GM23338 (cell line): Measurements from ENCODE around the gene SRA1. TPM values are rescaled to one million over a fixed set of nuclear protein-coding genes. Genes with fewer than 3 reads are reported as not detected.
A peak's percentile ranks its signal among the peaks of the same experiment; 100 is the strongest.

Experiments used
- ATAC-seq: fragments of 200-7000 bp; cut with Tn5 transposase; 3 replicates; pipeline ENCODE4 v1.9.1; 2020
- DNase-seq: peaks from one replicate; pipeline ENCODE4 v3.0.0-alpha.2; 2015; ENCODE audit warnings: low spot score
- H2AFZ ChIP-seq: fragments of 200-600 bp; sonication (generic); 2 replicates; pipeline ENCODE4 v1.8.0; 2016; ENCODE audit warnings: antibody characterized with exemption, mild to moderate bottlenecking, moderate library complexity
- H3F3A ChIP-seq: fragments of 200-600 bp; sonication (generic); replicated peaks from 2 replicates; pipeline ENCODE4 v1.8.0; 2017; ENCODE audit warnings: antibody characterized with exemption, mixed run types, low read depth
- H3K27ac ChIP-seq: fragments of 200-600 bp; sonication (generic); 2 replicates; pipeline ENCODE4 v1.6.1; 2016; ENCODE audit warnings: low read depth
- H3K27me3 ChIP-seq: fragments of 200-600 bp; sonication (generic); 2 replicates; pipeline ENCODE4 v1.8.0; 2016; ENCODE audit warnings: mild to moderate bottlenecking, mixed run types, moderate library complexity; ENCODE audit not compliant: insufficient read depth
- H3K36me3 ChIP-seq: fragments of 200-600 bp; sonication (generic); 2 replicates; pipeline ENCODE4 v1.8.0; 2016; ENCODE audit warnings: mild to moderate bottlenecking; ENCODE audit not compliant: insufficient read depth
- H3K4me1 ChIP-seq: fragments of 200-600 bp; sonication (generic); 2 replicates; pipeline ENCODE4 v1.8.0; 2016; ENCODE audit warnings: mild to moderate bottlenecking, moderate library complexity; ENCODE audit not compliant: insufficient read depth
- H3K4me2 ChIP-seq: fragments of 200-600 bp; sonication (generic); 2 replicates; pipeline ENCODE4 v1.7.1; 2017; ENCODE audit warnings: mixed run types
- H3K4me3 ChIP-seq: fragments of 200-600 bp; sonication (generic); 2 replicates; pipeline ENCODE4 v1.6.1; 2016; ENCODE audit warnings: mixed run types
- H3K79me2 ChIP-seq: fragments of 200-600 bp; sonication (generic); replicated peaks from 2 replicates; pipeline ENCODE4 v1.8.0; 2017; ENCODE audit warnings: mild to moderate bottlenecking; ENCODE audit not compliant: insufficient read depth
- H3K9me2 ChIP-seq: fragments of 200-600 bp; sonication (generic); 2 replicates; pipeline ENCODE4 v1.8.0; 2017; ENCODE audit not compliant: insufficient read depth
- H4K20me1 ChIP-seq: fragments of 200-600 bp; sonication (generic); replicated peaks from 2 replicates; pipeline ENCODE4 v1.8.0; 2017; ENCODE audit warnings: mild to moderate bottlenecking; ENCODE audit not compliant: insufficient read depth
- H3K27ac Mint-ChIP-seq: 2 replicates; pipeline ENCODE4 v1.8.0; 2020; ENCODE audit warnings: inconsistent platforms, mild to moderate bottlenecking, moderate library complexity, mixed read lengths
- H3K27me3 Mint-ChIP-seq: 3 replicates; pipeline ENCODE4 v1.8.0; 2022; ENCODE audit warnings: low read depth, mild to moderate bottlenecking, moderate library complexity, mixed read lengths, inconsistent platforms; ENCODE audit not compliant: insufficient read depth, poor library complexity
- H3K36me3 Mint-ChIP-seq: 3 replicates; pipeline ENCODE4 v1.8.0; 2021; ENCODE audit warnings: low read depth, mild to moderate bottlenecking, inconsistent platforms, moderate library complexity, mixed read lengths
- H3K4me1 Mint-ChIP-seq: 3 replicates; pipeline ENCODE4 v1.8.0; 2020; ENCODE audit warnings: mild to moderate bottlenecking, inconsistent platforms, mixed read lengths
- H3K4me3 Mint-ChIP-seq: 3 replicates; pipeline ENCODE4 v1.8.0; 2021; ENCODE audit warnings: moderate library complexity, mild to moderate bottlenecking, inconsistent platforms, mixed read lengths
- H3K9me3 Mint-ChIP-seq: 3 replicates; pipeline ENCODE4 v1.8.0; 2020; ENCODE audit warnings: moderate library complexity, mild to moderate bottlenecking, inconsistent platforms, mixed read lengths
- CREB1 ChIP-seq: fragments of 250-450 bp; sonication (Bioruptor Pico); IDR thresholded peaks from 2 replicates; pipeline ENCODE4 v1.5.0; 2020; ENCODE audit warnings: low read depth, mild to moderate bottlenecking, moderate library complexity
- CTCF ChIP-seq, 2 experiments: fragments of 200-600 bp in 1 of 2; sonication (generic) in 1 of 2; conservative IDR thresholded peaks; 2 replicates each; pipeline versions ENCODE4 v1.5.1 to v1.6.1; 2016 to 2017; ENCODE audit warnings: antibody characterized with exemption in 2 of 2, low read depth in 2 of 2, mild to moderate bottlenecking in 2 of 2, moderate library complexity in 1 of 2
- ETS1 ChIP-seq: IDR thresholded peaks from 2 replicates; pipeline ENCODE4 v1.6.1; 2016; ENCODE audit warnings: antibody characterized with exemption
- EZH2 ChIP-seq: fragments of 200-600 bp; sonication (generic); IDR thresholded peaks from one replicate; pipeline ENCODE4 v1.8.0; 2017; ENCODE audit warnings: antibody characterized with exemption, mild to moderate bottlenecking, low read depth; ENCODE audit not compliant: unreplicated experiment
- EZH2phosphoT487 ChIP-seq: fragments of 200-600 bp; sonication (generic); IDR thresholded peaks from one replicate; pipeline ENCODE4 v1.8.1; 2018; ENCODE audit warnings: antibody characterized with exemption; ENCODE audit not compliant: unreplicated experiment
- JUNB ChIP-seq: IDR thresholded peaks from one replicate; pipeline ENCODE4 v1.6.1; 2016; ENCODE audit warnings: antibody characterized with exemption; ENCODE audit not compliant: unreplicated experiment
- NANOG ChIP-seq: IDR thresholded peaks from 2 replicates; pipeline ENCODE4 v1.6.1; 2016; ENCODE audit warnings: antibody characterized with exemption, borderline replicate concordance
- POLR2AphosphoS5 ChIP-seq: IDR thresholded peaks from 2 replicates; pipeline ENCODE4 v1.6.1; 2016; ENCODE audit warnings: antibody characterized with exemption, low read depth
- REST ChIP-seq: IDR thresholded peaks from one replicate; pipeline ENCODE4 v1.6.1; 2018; ENCODE audit warnings: antibody characterized with exemption; ENCODE audit not compliant: unreplicated experiment
- STAT1 ChIP-seq: IDR thresholded peaks from one replicate; pipeline ENCODE4 v1.6.1; 2016; ENCODE audit warnings: antibody characterized with exemption; ENCODE audit not compliant: unreplicated experiment
- ZNF114 ChIP-seq: fragments of 250-450 bp; sonication (Bioruptor Pico); IDR thresholded peaks from 2 replicates; pipeline ENCODE4 v1.5.0; 2020; ENCODE audit warnings: mild to moderate bottlenecking, moderate library complexity
- ZNF331 ChIP-seq: fragments of 250-450 bp; sonication (Bioruptor Pico); IDR thresholded peaks from 2 replicates; pipeline ENCODE4 v1.5.0; 2020; ENCODE audit warnings: low read depth, mild to moderate bottlenecking, moderate library complexity
- ZNF462 ChIP-seq: fragments of 250-450 bp; sonication (Bioruptor Pico); IDR thresholded peaks from 2 replicates; pipeline ENCODE4 v1.5.0; 2020; ENCODE audit warnings: mild to moderate bottlenecking, moderate library complexity
- polyA plus RNA-seq: library from polyadenylated mRNA; unstranded; fragments of >200 nt; fragmentation: Nextera tagmentation; extraction: Ambion mirVana; gene quantifications from 2 replicates; pipeline ENCODE4 v1.2.1, GENCODE V29; 2016
- total RNA-seq: library from RNA; depleted of rRNA; stranded (reverse); fragments of >200 nt; shearing (Covaris generic); gene quantifications from 2 replicates; pipeline ENCODE4 v1.2.3, GENCODE V29; 2014

SRA1 gene
- total and polyA plus RNA-seq, 2 experiments from 2014 or later: 38.4 to 74.7 TPM

- DNase-seq (no peak), ATAC-seq (no peak)
- H3K79me2 ChIP-seq: peaks cover 28% of the 10 kb centered on the region
- peaks cover 24% of the 10 kb centered on the region for H3K4me1 Mint-ChIP-seq
- peak overlapping the region; percentile 88; the same call in 2 of the 3 replicates for H3K4me3 Mint-ChIP-seq
- H3K36me3 ChIP-seq: peaks cover 27% of the 10 kb centered on the region; the same call in 1 of the 2 replicates
- H3K4me1 ChIP-seq: peaks cover 26% of the 10 kb centered on the region
- H3F3A ChIP-seq: peaks cover 17% of the 10 kb centered on the region
- H3K27me3 ChIP-seq: no peaks in the 10 kb centered on the region
- H3K4me3 ChIP-seq: no peak overlapping the region
- TF ChIP-seq ETS1 (no peak), STAT1 (no peak), ZNF331 (CRISPR knock-in tag) (no peak), CREB1 (no peak), CTCF (conservative IDR thresholded peaks at IDR 0.05; ENCODE audit: low read depth in 2 of 2) (no peak), NANOG (no peak), ZNF114 (CRISPR knock-in tag) (no peak), JUNB (no peak), POLR2AphosphoS5 (no peak; the same call in 1 of the 2 replicates), EZH2 (no peak), EZH2phosphoT487 (no peak), REST (no peak), ZNF462 (no peak)
- peak overlapping the region; percentile 96; the same call in 1 of the 2 replicates for H3K4me2 ChIP-seq
- H4K20me1 ChIP-seq: peaks cover 5% of the 10 kb centered on the region; the same call in 1 of the 2 replicates
- H3K27ac ChIP-seq: no peak overlapping the region
- no peaks in the 10 kb centered on the region for H3K9me2 ChIP-seq
- H3K27me3 Mint-ChIP-seq: peaks cover 17% of the 10 kb centered on the region
- H2AFZ ChIP-seq: no peak overlapping the region
- no peaks in the 10 kb centered on the region for H3K9me3 Mint-ChIP-seq
- peaks cover 48% of the 10 kb centered on the region for H3K36me3 Mint-ChIP-seq
- H3K27ac Mint-ChIP-seq: peak overlapping the region; percentile 66
Measured at GRCh38 chr5:140549237-140550144, 7.8 kb downstream of the SRA1 start.
